HEK293 (cell line): Measurements from ENCODE around the gene TTC23.

ENCODE experiments used
- FEZF1 ChIP-seq: fragments of 450-650 bp; formaldehyde crosslinking; IDR thresholded peaks from 2 replicates; pipeline ENCODE4 v1.5.1; 2016; ENCODE audit warnings: missing biosample characterization, missing genetic modification characterization
- GLI2 ChIP-seq: fragments of 450-650 bp; formaldehyde crosslinking; IDR thresholded peaks from 2 replicates; pipeline ENCODE4; 2017; ENCODE audit warnings: missing biosample characterization, missing genetic modification characterization, low read depth, borderline replicate concordance
- HIC1 ChIP-seq: fragments of 450-650 bp; formaldehyde crosslinking; IDR thresholded peaks from 2 replicates; pipeline ENCODE4 v1.5.1; 2016; ENCODE audit warnings: missing biosample characterization, missing genetic modification characterization
- MYNN ChIP-seq: fragments of 450-650 bp; formaldehyde crosslinking; IDR thresholded peaks from 2 replicates; pipeline ENCODE4 v1.5.1; 2016; ENCODE audit warnings: missing biosample characterization, missing genetic modification characterization, borderline replicate concordance
- OSR2 ChIP-seq: fragments of 450-650 bp; formaldehyde crosslinking; IDR thresholded peaks from 2 replicates; pipeline ENCODE4 v1.5.1; 2016; ENCODE audit warnings: missing biosample characterization, missing genetic modification characterization
- PBX3 ChIP-seq: sonication (generic); formaldehyde crosslinking; IDR thresholded peaks from 2 replicates; pipeline ENCODE4 v1.8.1; 2022; ENCODE audit warnings: mild to moderate bottlenecking, moderate library complexity, missing genetic modification reagents
- SCRT2 ChIP-seq: fragments of 450-650 bp; formaldehyde crosslinking; IDR thresholded peaks from 2 replicates; pipeline ENCODE4 v1.5.1; 2016; ENCODE audit warnings: missing biosample characterization, missing genetic modification characterization
- TRIM28 ChIP-seq: IDR thresholded peaks from 2 replicates; pipeline ENCODE4 v1.6.1; 2011; ENCODE audit warnings: low read length, control low read depth, borderline replicate concordance
- WT1 ChIP-seq: fragments of 450-650 bp; formaldehyde crosslinking; IDR thresholded peaks from 2 replicates; pipeline ENCODE4 v1.5.1; 2016; ENCODE audit warnings: missing biosample characterization, missing genetic modification characterization
- ZBTB21 ChIP-seq: fragments of 450-650 bp; formaldehyde crosslinking; IDR thresholded peaks from 2 replicates; pipeline ENCODE4 v1.5.1; 2017; ENCODE audit warnings: missing biosample characterization, missing genetic modification characterization
- ZFP41 ChIP-seq: fragments of 450-650 bp; formaldehyde crosslinking; IDR thresholded peaks from 2 replicates; pipeline ENCODE4 v1.5.1; 2016; ENCODE audit warnings: missing biosample characterization, missing genetic modification characterization, borderline replicate concordance
- ZNF146 ChIP-seq: fragments of 450-650 bp; formaldehyde crosslinking; IDR thresholded peaks from 2 replicates; pipeline ENCODE4 v1.5.1; 2016; ENCODE audit warnings: missing biosample characterization, missing genetic modification characterization
- ZNF148 ChIP-seq: fragments of 450-650 bp; formaldehyde crosslinking; IDR thresholded peaks from 2 replicates; pipeline ENCODE4 v1.5.0; 2017; ENCODE audit warnings: missing biosample characterization, missing genetic modification characterization, borderline replicate concordance
- ZNF16 ChIP-seq: fragments of 450-650 bp; formaldehyde crosslinking; IDR thresholded peaks from 2 replicates; pipeline ENCODE4 v1.5.1; 2016; ENCODE audit warnings: low read depth, missing biosample characterization, missing genetic modification characterization
- ZNF175 ChIP-seq: fragments of 450-650 bp; formaldehyde crosslinking; IDR thresholded peaks from 2 replicates; pipeline ENCODE4 v1.5.1; 2016; ENCODE audit warnings: missing biosample characterization, missing genetic modification characterization
- ZNF223 ChIP-seq: fragments of 450-650 bp; formaldehyde crosslinking; IDR thresholded peaks from 2 replicates; pipeline ENCODE4 v1.5.1; 2016; ENCODE audit warnings: missing biosample characterization, missing genetic modification characterization
- ZNF23 ChIP-seq: fragments of 450-650 bp; formaldehyde crosslinking; IDR thresholded peaks from 2 replicates; pipeline ENCODE4 v1.5.1; 2016; ENCODE audit warnings: missing biosample characterization, missing genetic modification characterization, borderline replicate concordance
- ZNF239 ChIP-seq: fragments of 450-650 bp; formaldehyde crosslinking; IDR thresholded peaks from 2 replicates; pipeline ENCODE4 v1.5.1; 2016; ENCODE audit warnings: missing biosample characterization, missing genetic modification characterization
- ZNF26 ChIP-seq: fragments of 450-650 bp; formaldehyde crosslinking; IDR thresholded peaks from 2 replicates; pipeline ENCODE4 v1.5.1; 2016; ENCODE audit warnings: missing biosample characterization, missing genetic modification characterization
- ZNF335 ChIP-seq: fragments of 450-650 bp; formaldehyde crosslinking; conservative IDR thresholded peaks from 2 replicates; pipeline ENCODE4 v1.5.1; 2016; ENCODE audit warnings: missing biosample characterization, missing genetic modification characterization
- ZNF433 ChIP-seq: fragments of 450-650 bp; formaldehyde crosslinking; IDR thresholded peaks from 2 replicates; pipeline ENCODE4 v1.5.1; 2016; ENCODE audit warnings: missing biosample characterization, missing genetic modification characterization, low read depth
- ZNF548 ChIP-seq: fragments of 450-650 bp; formaldehyde crosslinking; IDR thresholded peaks from 2 replicates; pipeline ENCODE4 v1.5.1; 2016; ENCODE audit warnings: missing biosample characterization, missing genetic modification characterization
- ZNF555 ChIP-seq: fragments of 450-650 bp; formaldehyde crosslinking; conservative IDR thresholded peaks from 2 replicates; pipeline ENCODE4 v1.5.1; 2017; ENCODE audit warnings: missing biosample characterization, mild to moderate bottlenecking, missing genetic modification characterization, inconsistent platforms
- ZNF585B ChIP-seq: fragments of 450-650 bp; formaldehyde crosslinking; IDR thresholded peaks from 2 replicates; pipeline ENCODE4 v1.5.1; 2016; ENCODE audit warnings: missing biosample characterization, missing genetic modification characterization
- ZNF664 ChIP-seq: fragments of 450-650 bp; formaldehyde crosslinking; IDR thresholded peaks from 2 replicates; pipeline ENCODE4 v1.5.1; 2016; ENCODE audit warnings: missing biosample characterization, missing genetic modification characterization
- ZNF670 ChIP-seq: fragments of 450-650 bp; formaldehyde crosslinking; IDR thresholded peaks from 2 replicates; pipeline ENCODE4 v1.5.1; 2016; ENCODE audit warnings: missing biosample characterization, missing genetic modification characterization, low read depth
- ZNF692 ChIP-seq: fragments of 450-650 bp; formaldehyde crosslinking; IDR thresholded peaks from 2 replicates; pipeline ENCODE4 v1.5.1; 2016; ENCODE audit warnings: missing biosample characterization, missing genetic modification characterization
- ZNF768 ChIP-seq: fragments of 450-650 bp; formaldehyde crosslinking; IDR thresholded peaks from 2 replicates; pipeline ENCODE4 v1.5.1; 2018; ENCODE audit warnings: missing biosample characterization, mild to moderate bottlenecking, missing genetic modification characterization
- ZNF785 ChIP-seq: fragments of 450-650 bp; formaldehyde crosslinking; IDR thresholded peaks from 2 replicates; pipeline ENCODE4 v1.5.1; 2016; ENCODE audit warnings: missing biosample characterization, missing genetic modification characterization
- ZNF791 ChIP-seq: fragments of 450-650 bp; formaldehyde crosslinking; IDR thresholded peaks from 2 replicates; pipeline ENCODE4 v1.5.1; 2016; ENCODE audit warnings: missing biosample characterization, missing genetic modification characterization
- ZSCAN5A ChIP-seq: fragments of 450-650 bp; formaldehyde crosslinking; IDR thresholded peaks from 2 replicates; pipeline ENCODE4 v1.5.1; 2016; ENCODE audit warnings: missing biosample characterization, missing genetic modification characterization

TTC23 gene

GRCh38 chr15:99100245-99101173, 148.9 kb downstream of the TTC23 start (continued):
- TF ChIP-seq PBX3 (CRISPR knock-in tag) (no peak), ZNF664 (no peak), MYNN (tag by site-specific recombination) (no peak), ZNF239 (no peak), ZNF555 (no peak), ZSCAN5A (no peak), ZNF146 (tag by site-specific recombination) (no peak), ZNF223 (tag by site-specific recombination) (no peak), ZNF335 (tag by site-specific recombination) (peak; percentile 32), ZBTB21 (tag by site-specific recombination) (no peak), ZNF23 (tag by site-specific recombination) (no peak), ZNF175 (tag by site-specific recombination) (no peak), ZNF785 (no peak), FEZF1 (no peak), SCRT2 (no peak), ZNF791 (tag by site-specific recombination) (no peak), ZNF433 (tag by site-specific recombination) (no peak), GLI2 (tag by site-specific recombination) (no peak), WT1 (tag by site-specific recombination) (no peak), ZNF148 (no peak), HIC1 (tag by site-specific recombination) (no peak), ZNF16 (tag by site-specific recombination) (no peak), ZNF548 (tag by site-specific recombination) (no peak), OSR2 (tag by site-specific recombination) (no peak), ZNF768 (tag by site-specific recombination) (no peak), ZNF692 (tag by site-specific recombination) (no peak), TRIM28 (no peak), ZNF585B (no peak), ZNF26 (tag by site-specific recombination) (no peak), ZNF670 (tag by site-specific recombination) (no peak), ZFP41 (tag by site-specific recombination) (no peak)
